NCI-H2227 (cell line): ENCODE measurements around the gene CDKL1.
"Not testable (repeated sequence)": the region's sequence is repeated elsewhere in the genome, so short reads cannot be mapped to it uniquely, and the experiment has no call there.

Experiments used
- DNase-seq: peaks from one replicate; lab custom pipeline; 2025; ENCODE audit not compliant: unreplicated experiment; lab: John Stamatoyannopoulos, UW

The CDKL1 gene

GRCh38 chr14:50388256-50388931 lies 8.3 kb downstream of the CDKL1 start:
- DNase-seq, result peak; percentile 46

DNA sequence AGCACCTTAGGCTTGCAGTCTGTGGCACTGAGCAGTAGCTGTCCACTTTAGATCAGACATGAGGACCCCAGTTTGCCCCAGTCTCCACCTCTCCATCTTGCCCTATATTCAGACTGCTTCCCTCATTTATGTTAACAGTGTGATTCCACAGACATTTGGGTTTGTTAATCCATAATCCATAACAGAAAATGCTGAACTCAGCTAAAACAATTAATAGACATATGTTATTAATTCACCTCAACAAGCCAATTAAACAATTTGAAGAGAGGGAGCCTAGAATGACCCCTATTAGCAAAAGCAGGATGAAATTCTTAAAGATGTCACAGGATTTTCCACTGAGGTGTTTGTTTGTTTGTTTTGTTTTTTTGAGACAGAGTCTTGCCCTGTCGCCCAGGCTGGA lies 9.1 kb downstream of the CDKL1 start:
- DNase-seq, result no peak

DNA sequence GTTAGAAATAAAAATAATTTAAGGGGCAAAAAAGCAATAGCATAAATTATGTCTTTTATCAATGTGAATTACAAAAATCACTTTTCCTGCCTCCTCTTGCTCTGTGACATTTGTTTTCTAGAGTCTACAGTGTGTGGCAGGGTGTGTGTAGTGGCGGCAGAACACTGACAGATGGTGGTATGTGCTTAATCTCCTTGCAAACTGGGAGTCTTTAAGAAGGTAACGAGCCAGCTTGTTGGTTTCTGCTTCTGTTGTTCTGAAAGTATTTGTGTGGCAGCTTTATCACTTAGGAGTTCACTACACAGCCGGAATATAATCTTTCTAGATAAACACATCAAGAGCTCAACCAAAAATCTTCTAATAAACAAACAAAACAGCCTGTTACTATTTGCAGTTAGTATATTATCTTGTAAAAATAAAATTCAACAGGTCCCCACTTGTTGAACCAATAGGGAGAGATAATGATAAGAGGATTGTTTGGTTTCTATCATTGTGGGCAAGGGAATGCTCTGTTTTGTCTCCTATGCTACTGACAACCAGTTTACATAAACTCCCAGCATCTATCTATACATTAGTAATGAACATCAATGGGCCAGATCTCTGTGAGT lies 13.0 kb downstream of the CDKL1 start:
- DNase-seq, result no peak

DNA sequence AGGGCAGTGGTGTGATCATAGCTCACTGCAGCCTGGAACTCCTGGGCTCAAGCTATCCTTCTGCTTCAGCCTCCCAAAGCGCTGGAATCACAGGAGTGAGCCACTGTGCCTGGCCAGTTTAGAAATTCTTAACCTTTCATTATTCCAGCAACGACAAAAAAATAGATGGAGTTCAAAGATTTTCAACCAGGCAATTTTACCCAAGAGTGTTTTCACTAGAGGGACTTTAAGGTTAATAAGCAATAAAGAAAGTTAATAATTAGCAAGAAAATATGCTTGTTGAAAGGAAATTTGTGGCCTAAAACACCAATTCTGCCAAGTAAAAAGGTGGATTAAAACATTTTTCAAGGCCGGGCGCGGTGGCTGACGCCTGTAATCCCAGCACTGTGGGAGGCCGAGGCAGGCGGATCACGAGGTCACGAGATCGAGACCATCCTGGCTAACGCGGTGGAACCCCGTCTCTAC lies 14.8 kb downstream of the CDKL1 start:
- DNase-seq, result no peak

- DNase-seq, result no peak
These were observed 15.7 kb downstream of the CDKL1 start for GRCh38 chr14:50381008-50381407.

DNA sequence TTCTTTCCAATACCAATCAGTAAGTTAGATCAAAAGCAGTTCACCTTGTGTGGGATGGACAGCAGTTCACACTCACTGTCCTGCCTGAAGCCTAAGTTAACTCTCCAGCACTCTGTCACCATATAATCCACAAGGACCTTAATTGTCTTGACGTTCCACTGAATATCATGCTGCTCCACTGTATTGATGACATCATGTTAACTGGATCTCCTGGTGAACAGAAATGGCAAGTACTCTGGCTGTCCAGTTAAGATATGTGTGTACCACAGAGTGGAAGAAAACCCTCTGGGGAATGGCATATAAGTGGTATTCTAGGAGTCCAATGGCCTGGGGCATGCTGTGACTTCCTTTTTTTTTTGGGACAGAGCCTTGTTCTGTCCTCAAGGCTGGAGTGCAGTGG lies 16.2 kb downstream of the CDKL1 start:
- DNase-seq, result no peak

- no peak for DNase-seq
These were observed 17.1 kb downstream of the CDKL1 start for GRCh38 chr14:50379563-50379962.

DNA sequence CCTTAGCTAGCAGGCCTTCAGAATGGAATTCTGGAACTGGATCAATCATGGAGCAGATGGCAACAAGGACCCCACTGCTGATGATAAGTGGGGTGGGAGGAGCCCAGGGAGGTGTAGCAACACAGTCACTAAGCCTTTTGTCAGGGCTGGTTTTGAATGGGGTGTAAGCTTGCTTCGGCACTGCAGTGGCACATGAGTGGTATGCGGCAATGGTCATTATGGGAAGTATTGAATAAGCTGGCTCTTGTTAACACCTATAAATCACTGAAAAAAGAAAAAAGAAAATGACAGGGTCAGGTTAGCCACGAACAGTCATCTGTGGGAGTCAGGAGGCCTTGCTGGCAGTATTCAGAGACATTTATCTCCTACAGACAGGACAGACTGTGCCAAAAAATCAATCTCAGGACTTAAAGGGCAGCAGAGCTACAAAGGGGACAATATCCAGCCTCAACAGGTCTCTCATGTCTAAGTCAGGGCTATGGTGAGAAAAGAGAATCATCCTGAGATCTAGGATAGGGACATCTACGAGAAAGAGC lies 19.1 kb downstream of the CDKL1 start:
- no peak for DNase-seq

DNA sequence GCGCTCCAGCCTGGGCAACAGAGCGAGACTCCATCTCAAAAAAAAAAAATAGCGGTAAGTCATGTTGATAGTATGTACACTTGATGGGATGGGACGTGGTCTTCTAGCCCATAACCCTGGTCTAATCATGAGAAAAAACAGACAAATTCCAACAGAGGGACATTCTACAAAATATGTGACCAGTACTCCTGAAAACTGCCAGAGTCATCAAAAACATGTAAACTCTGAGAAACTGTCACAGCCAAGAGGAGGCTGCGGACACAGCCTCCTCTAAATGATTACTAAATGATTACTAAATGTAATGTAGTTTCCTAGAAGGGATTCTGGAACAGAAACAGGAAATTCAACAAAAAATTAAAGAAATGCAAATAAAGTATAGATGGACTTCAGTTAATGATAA lies 20.9 kb downstream of the CDKL1 start:
- DNase-seq, result no peak

- DNase-seq, result no peak
These were observed 22.7 kb downstream of the CDKL1 start for GRCh38 chr14:50373959-50374358.

- no peak for DNase-seq
These were observed 25.1 kb downstream of the CDKL1 start for GRCh38 chr14:50371546-50371945.

DNA sequence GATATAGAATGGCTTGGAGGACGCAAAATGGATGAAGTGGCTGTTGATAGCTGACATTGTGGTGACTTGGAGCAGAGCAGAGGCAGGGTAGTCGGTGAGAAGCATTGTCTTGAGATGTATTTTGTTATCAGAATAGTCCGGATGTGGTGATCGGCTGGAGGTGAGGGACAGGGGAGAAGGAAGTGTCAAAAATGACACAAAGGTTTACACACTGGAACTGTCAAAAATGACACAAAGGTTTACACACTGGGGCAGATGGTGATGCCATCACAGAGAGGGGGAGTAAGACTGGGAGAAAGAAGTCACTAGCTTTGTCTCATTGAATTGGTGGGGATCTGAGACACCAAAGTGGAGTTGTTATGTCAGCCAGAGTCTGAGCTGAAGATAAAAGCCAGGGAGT lies 30.1 kb downstream of the CDKL1 start:
- DNase-seq, result no peak

- no peak for DNase-seq
These were observed 30.6 kb downstream of the CDKL1 start for GRCh38 chr14:50366115-50366514.

GRCh38 chr14:50365572-50365971 lies 31.1 kb downstream of the CDKL1 start:
- not testable (repeated sequence) for DNase-seq

GRCh38 chr14:50364792-50365191 lies 31.9 kb downstream of the CDKL1 start:
- no peak for DNase-seq

- no peak for DNase-seq
These were observed 33.0 kb downstream of the CDKL1 start for GRCh38 chr14:50363714-50364111.

DNA sequence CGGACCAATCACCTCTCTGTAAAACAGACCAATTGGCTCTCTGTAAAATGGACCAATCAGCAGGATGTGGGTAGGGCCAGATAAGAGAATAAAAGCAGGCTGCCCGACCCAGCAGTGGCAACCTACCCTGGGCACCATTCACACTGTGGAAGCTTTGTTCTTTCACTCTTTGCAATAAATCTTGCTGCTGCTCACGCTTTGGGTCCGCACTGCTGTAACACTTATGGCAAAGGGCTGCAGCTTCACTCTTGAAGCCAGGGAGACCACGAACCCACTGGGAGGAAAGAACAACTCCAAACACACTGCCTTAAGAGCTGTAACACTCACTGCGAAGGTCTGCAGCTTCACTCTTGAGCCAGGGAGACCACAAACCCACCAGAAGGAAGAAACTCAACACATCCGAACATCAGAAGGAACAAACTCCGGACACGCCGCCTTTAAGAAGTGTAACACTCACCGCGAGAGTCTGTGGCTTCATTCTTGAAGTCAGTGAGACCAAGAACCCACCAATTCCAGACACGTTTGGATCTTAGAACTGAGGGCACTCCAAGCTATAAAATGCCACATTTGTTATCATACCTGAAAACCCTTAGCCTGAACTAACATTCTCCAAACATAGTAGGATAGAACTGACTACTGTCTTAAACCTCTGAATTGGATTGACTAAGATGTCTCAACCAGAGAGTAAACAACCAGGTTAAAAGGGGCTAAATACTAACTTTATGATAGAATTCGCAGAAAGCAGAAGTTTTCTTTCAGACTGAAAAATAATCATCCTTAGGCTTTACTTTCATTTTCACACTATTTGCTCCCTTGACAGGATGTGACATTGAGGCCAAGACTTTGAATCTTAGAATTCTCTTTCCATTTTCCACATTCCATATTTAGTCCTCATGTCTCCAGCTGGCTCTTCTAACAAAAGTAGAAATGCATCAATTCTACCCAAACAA lies 33.6 kb downstream of the CDKL1 start:
- DNase-seq, result no peak

GRCh38 chr14:50361473-50362403 lies 34.9 kb downstream of the CDKL1 start:
- DNase-seq, result not testable (repeated sequence)

DNA sequence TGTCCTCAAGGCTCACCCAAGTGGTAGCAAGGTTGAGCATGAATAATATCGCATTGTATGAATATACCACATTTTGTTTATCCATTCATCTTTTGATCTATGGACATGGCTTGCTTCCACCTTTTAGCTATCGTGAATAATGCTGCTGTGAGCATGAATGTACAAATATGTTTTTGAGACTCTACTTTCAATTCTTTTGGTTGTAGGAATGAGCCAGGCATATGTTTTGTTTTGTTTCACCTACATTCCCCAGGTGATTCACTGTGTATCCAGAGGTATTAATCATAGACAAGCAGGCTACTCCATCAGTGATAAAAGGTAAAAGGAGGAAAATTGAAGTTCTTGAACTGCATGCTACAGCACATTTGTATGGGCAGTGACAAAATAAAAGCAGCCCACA lies 35.8 kb downstream of the CDKL1 start:
- no peak for DNase-seq

DNA sequence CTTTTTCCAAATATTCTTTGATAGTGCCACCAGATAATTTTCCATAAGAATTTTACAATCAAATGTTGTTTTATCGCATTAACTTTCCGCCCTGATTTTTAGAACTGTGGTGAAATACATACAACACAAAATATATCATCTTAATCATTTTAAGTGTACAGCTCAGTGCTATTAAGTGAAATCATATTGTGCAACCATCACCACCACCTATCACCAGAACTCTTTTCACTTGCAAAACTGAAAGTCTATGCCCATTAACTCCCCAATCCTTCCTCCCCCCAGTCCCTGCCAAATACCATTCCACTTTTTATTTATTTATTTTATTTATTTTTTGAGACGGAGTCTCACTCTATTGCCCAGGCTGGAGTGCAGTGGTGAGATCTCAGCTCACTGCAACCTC lies 36.6 kb downstream of the CDKL1 start:
- DNase-seq, result no peak
